ENCODE data around the gene ANXA2.

Gene ANXA2

DNA sequence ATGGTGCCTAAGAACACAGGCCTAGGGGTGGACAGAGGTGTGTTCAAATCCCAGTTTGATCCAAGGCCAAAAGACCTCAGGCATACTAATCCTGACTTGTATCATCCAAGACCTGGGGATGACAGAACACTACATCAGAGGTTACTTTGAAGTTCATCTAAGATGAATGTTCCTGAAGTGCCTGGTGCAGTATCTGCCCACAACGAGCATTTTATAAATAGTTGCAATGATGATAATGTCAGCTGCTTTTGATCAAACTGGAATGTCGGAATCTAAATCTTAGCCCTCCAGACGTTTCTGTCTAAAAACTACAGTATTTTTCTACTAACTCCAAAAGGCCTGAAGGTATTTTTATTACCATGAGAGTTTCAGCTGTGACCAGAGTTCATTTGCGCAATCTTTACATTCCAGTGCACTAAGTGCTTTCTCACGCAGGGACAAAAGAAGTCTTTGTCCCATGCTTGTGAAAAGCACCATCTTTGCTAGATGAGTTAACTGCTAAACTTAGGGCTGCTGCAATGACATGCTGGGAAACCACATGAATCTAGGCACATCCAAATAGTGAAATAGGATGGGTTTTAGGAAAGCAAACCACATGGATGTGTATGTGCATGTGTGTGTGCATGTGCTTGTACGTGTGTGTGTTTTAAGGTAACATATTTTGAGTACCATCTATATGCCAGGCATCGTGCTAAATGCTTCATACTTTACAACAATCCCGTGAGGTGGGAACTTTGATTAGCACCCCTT is 18.1 kb downstream of the ANXA2 start:
- Histone ChIP-seq H3K27me3 (no peaks in the 10 kb centered on the region), H3K27ac (peak overlapping the region; percentile 35 to 59), H3K4me1 (peaks cover 0 to 100% (median 73%) of the 10 kb centered on the region in 4 donors), H3K9me3 (no peaks in the 10 kb centered on the region), H3K4me3 (no peak overlapping the region), H3K36me3 (peaks cover 26 to 43% (median 30%) of the 10 kb centered on the region in 3 donors)
- DNase-seq, result no peak
- TF ChIP-seq CTCF (IDR thresholded peaks at IDR 0.05), result no peak
- intact Hi-C loops (cut with DNase I; ENCODE audit: low total_unique reads), result no loop called here

GRCh38 chr15:60379185-60379524 is 18.6 kb downstream of the ANXA2 start:
- H3K27me3 ChIP-seq, result no peaks in the 10 kb centered on the region
- no peak for DNase-seq
- H3K9me3 ChIP-seq, result no peaks in the 10 kb centered on the region
- H3K4me3 ChIP-seq, result no peak overlapping the region
- intact Hi-C loops (cut with DNase I; ENCODE audit: low total_unique reads), result no loop called here
- peak overlapping the region in 1 of 2 donors; percentile 59 for H3K27ac ChIP-seq
- H3K36me3 ChIP-seq, result peaks cover 26 to 41% (median 30%) of the 10 kb centered on the region in 3 donors
- no peak for TF ChIP-seq CTCF (IDR thresholded peaks at IDR 0.05)
- peaks cover 0 to 100% (median 76%) of the 10 kb centered on the region in 4 donors for H3K4me1 ChIP-seq

DNA sequence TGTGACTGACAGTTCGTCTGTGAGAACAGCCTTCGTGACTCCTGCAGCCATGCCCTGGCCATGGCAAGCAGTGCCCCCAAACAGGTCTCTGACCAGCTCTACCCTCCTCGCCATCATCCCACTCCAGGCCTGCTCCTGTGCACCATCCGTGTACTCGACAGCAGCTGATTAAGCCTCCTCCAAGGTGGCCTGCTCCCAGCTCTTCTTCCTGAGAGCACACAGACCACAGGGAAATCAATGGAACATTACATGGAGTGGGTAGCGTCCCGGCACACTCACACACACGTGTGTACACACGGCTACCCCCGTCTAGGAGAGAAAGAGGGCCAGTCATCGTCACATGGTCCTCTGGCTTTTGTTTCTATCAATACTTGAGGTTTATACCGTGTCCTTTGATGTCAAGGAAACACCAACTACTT is 21.1 kb downstream of the ANXA2 start:
- Histone ChIP-seq H3K27ac (peak overlapping the region; percentile 75 to 76), H3K4me3 (no peak overlapping the region), H3K36me3 (peaks cover 20 to 25% (median 22%) of the 10 kb centered on the region in 3 donors), H3K27me3 (no peaks in the 10 kb centered on the region), H3K4me1 (peaks cover 4 to 100% (median 81%) of the 10 kb centered on the region in 4 donors), H3K9me3 (no peaks in the 10 kb centered on the region)
- intact Hi-C loops (cut with DNase I; ENCODE audit: low total_unique reads), result no loop called here
- no peak for DNase-seq
- TF ChIP-seq CTCF (IDR thresholded peaks at IDR 0.05), result no peak

DNA sequence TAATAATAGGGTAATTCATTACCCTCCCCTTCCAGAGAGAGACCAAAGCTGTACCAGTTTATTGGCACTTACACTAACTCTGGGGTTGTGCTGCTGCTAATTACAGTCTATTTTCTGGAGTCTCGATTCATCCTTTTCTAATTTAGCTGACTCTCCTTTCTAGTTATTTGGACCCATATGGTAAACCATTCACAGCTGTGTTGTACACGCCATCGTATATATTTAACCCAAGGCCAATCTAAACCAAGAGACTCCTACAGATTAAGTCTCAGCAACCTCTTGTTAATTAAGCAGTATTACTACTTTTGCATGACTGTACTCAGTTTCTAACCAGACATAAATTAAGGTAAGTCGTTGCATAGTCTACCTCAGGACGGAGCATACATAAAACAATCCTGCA is 22.5 kb downstream of the ANXA2 start:
- H3K27ac ChIP-seq, result peak overlapping the region; percentile 75 to 76
- peaks cover 10 to 20% (median 20%) of the 10 kb centered on the region in 3 donors for H3K36me3 ChIP-seq
- no peak overlapping the region for H3K4me3 ChIP-seq
- no peak for DNase-seq
- no peaks in the 10 kb centered on the region for H3K27me3 ChIP-seq
- intact Hi-C loops (cut with DNase I; ENCODE audit: low total_unique reads), result no loop called here
- H3K4me1 ChIP-seq, result peaks cover 4 to 100% (median 83%) of the 10 kb centered on the region in 4 donors
- no peaks in the 10 kb centered on the region for H3K9me3 ChIP-seq
- TF ChIP-seq CTCF (IDR thresholded peaks at IDR 0.05), result no peak

GRCh38 chr15:60374628-60375081 is 23.1 kb downstream of the ANXA2 start:
- Histone ChIP-seq H3K4me3 (no peak overlapping the region), H3K27ac (peak overlapping the region; percentile 75 to 76), H3K27me3 (no peaks in the 10 kb centered on the region), H3K9me3 (no peaks in the 10 kb centered on the region), H3K36me3 (peaks cover 10 to 20% (median 14%) of the 10 kb centered on the region in 3 donors), H3K4me1 (peaks cover 4 to 100% (median 83%) of the 10 kb centered on the region in 4 donors)
- intact Hi-C loops (cut with DNase I; ENCODE audit: low total_unique reads), result no loop called here
- TF ChIP-seq CTCF (IDR thresholded peaks at IDR 0.05), result no peak
- DNase-seq, result peak; percentile 60 to 86
